Activated naive CD8-positive, alpha-beta T cell treated with anti-CD3 and anti-CD28 coated beads for 36 hours (primary cell): ENCODE results near the gene TMEM200C. TPM values are rescaled to one million over a fixed set of nuclear protein-coding genes. Genes with fewer than 3 reads are reported as not detected.
A peak's percentile ranks its signal among the peaks of the same experiment; 100 is the strongest.

Experiments
- DNase-seq: peaks from one replicate; pipeline ENCODE4 v3.0.0; 2021
- H3K27ac Mint-ChIP-seq: one replicate; pipeline ENCODE4 v1.8.0; 2022; ENCODE audit warnings: mild to moderate bottlenecking, moderate library complexity, mixed read lengths
- H3K27me3 Mint-ChIP-seq: one replicate; pipeline ENCODE4 v1.8.0; 2022; ENCODE audit warnings: mild to moderate bottlenecking, mixed read lengths
- H3K36me3 Mint-ChIP-seq: one replicate; pipeline ENCODE4 v1.8.0; 2021; ENCODE audit warnings: mild to moderate bottlenecking, mixed read lengths
- H3K4me1 Mint-ChIP-seq: one replicate; pipeline ENCODE4 v1.8.0; 2021; ENCODE audit warnings: mixed read lengths
- H3K4me3 Mint-ChIP-seq: one replicate; pipeline ENCODE4 v1.8.0; 2022; ENCODE audit warnings: mild to moderate bottlenecking, moderate library complexity, mixed read lengths
- H3K9me3 Mint-ChIP-seq: one replicate; pipeline ENCODE4 v1.8.0; 2022; ENCODE audit warnings: mixed read lengths
- total RNA-seq, 2 experiments: library from RNA; stranded (reverse); gene quantifications; one replicate each; pipeline ENCODE4 v1.2.3, GENCODE V29; 2021

The TMEM200C gene
- total RNA-seq, 2 experiments from 2014 or later, result not detected

- Mint-ChIP-seq H3K27ac (no peak overlapping the region), H3K4me1 (no peaks in the 10 kb centered on the region), H3K36me3 (no peaks in the 10 kb centered on the region), H3K27me3 (peaks cover 67% of the 10 kb centered on the region), H3K4me3 (no peak overlapping the region), H3K9me3 (no peaks in the 10 kb centered on the region)
- no peak for DNase-seq
Observed at GRCh38 chr18:5900262-5900661, 4.9 kb upstream of the TMEM200C start.

DNA sequence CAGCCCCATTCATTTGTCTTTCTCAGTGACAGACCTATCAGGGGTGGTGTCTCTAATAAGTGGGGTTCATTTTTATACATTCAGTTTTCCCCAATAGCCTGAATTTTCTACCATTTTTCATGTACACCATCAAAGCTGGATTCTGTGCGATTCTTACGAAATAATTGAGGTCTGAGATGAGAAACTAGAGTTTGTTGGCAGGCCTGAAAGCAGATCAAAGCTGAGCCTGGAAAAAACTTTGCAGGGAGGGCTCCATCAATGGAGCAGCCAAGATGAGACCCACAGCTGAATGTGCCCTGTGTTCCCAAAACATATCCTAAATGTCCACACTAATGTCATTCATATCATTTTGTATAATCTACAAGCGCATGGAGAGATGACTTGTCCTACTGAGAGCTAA lies 4.5 kb upstream of the TMEM200C start:
- Mint-ChIP-seq H3K27ac (no peak overlapping the region), H3K4me1 (no peaks in the 10 kb centered on the region), H3K4me3 (no peak overlapping the region), H3K27me3 (peaks cover 66% of the 10 kb centered on the region), H3K9me3 (no peaks in the 10 kb centered on the region), H3K36me3 (no peaks in the 10 kb centered on the region)
- DNase-seq, result no peak

DNA sequence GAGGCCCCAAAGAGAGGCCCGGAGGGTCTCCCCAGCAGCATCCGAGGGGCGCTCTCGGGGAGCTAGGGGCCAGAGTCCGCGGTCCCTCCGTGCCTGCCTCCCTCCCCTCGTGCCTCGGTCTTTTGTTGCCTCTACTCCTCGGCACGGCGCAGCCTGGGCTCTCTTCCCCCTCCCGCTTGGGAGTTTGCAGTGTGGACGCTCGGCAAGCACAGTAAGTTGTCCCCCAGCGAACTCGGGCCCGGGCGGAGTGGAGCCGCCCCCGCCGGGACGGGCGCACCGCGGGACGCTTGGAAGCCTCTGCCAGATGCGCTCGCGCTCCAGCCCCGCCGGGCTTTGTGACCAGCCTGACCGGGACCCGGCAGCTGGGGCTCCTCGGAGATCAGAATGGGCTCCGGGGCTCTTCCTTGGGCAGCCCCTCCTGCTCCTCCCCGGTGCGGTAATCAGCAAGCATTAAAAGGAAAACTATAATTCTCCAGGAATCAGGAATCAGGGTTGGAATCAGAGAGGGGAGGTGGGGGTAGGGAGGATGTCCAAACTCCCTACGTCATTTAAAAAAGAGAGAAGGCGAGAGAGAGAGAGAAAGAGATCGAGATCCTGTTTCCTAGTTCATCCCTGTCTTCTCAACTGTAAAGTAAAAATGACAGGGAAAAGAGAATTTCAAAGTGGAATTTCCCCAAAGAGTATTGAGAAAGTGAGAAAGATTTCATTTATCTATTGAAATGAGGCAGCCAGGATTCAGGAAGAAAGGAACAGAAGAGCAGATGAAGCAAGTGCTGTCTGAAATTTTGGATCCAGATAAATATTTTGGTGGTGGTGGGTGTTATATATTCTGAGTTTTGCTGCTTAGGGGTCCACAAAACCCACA lies 786 bp upstream of the TMEM200C start:
- Mint-ChIP-seq H3K27me3 (peaks cover 88% of the 10 kb centered on the region), H3K36me3 (no peaks in the 10 kb centered on the region), H3K4me3 (peak overlapping the region; percentile 40), H3K4me1 (peaks cover 5% of the 10 kb centered on the region), H3K9me3 (no peaks in the 10 kb centered on the region), H3K27ac (no peak overlapping the region)
- peak; percentile 5 for DNase-seq

- Mint-ChIP-seq H3K27me3 (peaks cover 80% of the 10 kb centered on the region), H3K4me1 (peaks cover 5% of the 10 kb centered on the region), H3K4me3 (peak overlapping the region; percentile 22), H3K27ac (no peak overlapping the region), H3K36me3 (no peaks in the 10 kb centered on the region), H3K9me3 (no peaks in the 10 kb centered on the region)
- no peak for DNase-seq
Observed at GRCh38 chr18:5894611-5895298, 567 bp downstream of the TMEM200C start.

- Mint-ChIP-seq H3K9me3 (no peaks in the 10 kb centered on the region), H3K36me3 (no peaks in the 10 kb centered on the region), H3K4me3 (peak overlapping the region; percentile 22), H3K4me1 (peaks cover 5% of the 10 kb centered on the region), H3K27me3 (peaks cover 79% of the 10 kb centered on the region), H3K27ac (no peak overlapping the region)
- no peak for DNase-seq
Observed at GRCh38 chr18:5893956-5894610, 1.2 kb downstream of the TMEM200C start.

GRCh38 chr18:5892823-5893431 lies 2.4 kb downstream of the TMEM200C start:
- no peaks in the 10 kb centered on the region for H3K9me3 Mint-ChIP-seq
- peaks cover 5% of the 10 kb centered on the region for H3K4me1 Mint-ChIP-seq
- no peak overlapping the region for H3K4me3 Mint-ChIP-seq
- no peaks in the 10 kb centered on the region for H3K36me3 Mint-ChIP-seq
- no peak overlapping the region for H3K27ac Mint-ChIP-seq
- no peak for DNase-seq
- H3K27me3 Mint-ChIP-seq, result peaks cover 76% of the 10 kb centered on the region

DNA sequence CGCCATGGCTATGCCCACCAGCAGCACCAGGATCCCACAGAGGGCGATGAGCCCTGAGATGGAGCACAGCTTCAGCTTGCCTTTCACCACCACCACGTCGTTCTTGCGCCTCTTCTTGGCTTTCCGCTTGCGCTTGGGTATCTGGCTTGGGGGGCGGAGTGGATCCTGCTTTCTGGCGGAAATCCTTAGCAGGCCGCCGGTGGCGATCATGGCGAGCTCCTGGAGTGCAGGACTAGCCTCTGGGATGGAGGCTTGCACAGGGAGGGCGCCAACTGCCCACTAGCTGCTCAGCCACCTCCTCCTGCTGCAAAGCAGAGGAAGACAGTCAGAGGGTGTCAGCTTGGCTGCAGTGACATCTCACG lies 3.5 kb downstream of the TMEM200C start:
- no peaks in the 10 kb centered on the region for H3K9me3 Mint-ChIP-seq
- no peaks in the 10 kb centered on the region for H3K36me3 Mint-ChIP-seq
- H3K27me3 Mint-ChIP-seq, result peaks cover 71% of the 10 kb centered on the region
- DNase-seq, result no peak
- peaks cover 5% of the 10 kb centered on the region for H3K4me1 Mint-ChIP-seq
- H3K4me3 Mint-ChIP-seq, result no peak overlapping the region
- no peak overlapping the region for H3K27ac Mint-ChIP-seq

GRCh38 chr18:5891184-5891853 lies 4.0 kb downstream of the TMEM200C start:
- no peaks in the 10 kb centered on the region for H3K9me3 Mint-ChIP-seq
- H3K27me3 Mint-ChIP-seq, result peaks cover 66% of the 10 kb centered on the region
- no peak overlapping the region for H3K27ac Mint-ChIP-seq
- peak overlapping the region; percentile 14 for H3K4me3 Mint-ChIP-seq
- H3K4me1 Mint-ChIP-seq, result peaks cover 5% of the 10 kb centered on the region
- no peaks in the 10 kb centered on the region for H3K36me3 Mint-ChIP-seq
- no peak for DNase-seq

DNA sequence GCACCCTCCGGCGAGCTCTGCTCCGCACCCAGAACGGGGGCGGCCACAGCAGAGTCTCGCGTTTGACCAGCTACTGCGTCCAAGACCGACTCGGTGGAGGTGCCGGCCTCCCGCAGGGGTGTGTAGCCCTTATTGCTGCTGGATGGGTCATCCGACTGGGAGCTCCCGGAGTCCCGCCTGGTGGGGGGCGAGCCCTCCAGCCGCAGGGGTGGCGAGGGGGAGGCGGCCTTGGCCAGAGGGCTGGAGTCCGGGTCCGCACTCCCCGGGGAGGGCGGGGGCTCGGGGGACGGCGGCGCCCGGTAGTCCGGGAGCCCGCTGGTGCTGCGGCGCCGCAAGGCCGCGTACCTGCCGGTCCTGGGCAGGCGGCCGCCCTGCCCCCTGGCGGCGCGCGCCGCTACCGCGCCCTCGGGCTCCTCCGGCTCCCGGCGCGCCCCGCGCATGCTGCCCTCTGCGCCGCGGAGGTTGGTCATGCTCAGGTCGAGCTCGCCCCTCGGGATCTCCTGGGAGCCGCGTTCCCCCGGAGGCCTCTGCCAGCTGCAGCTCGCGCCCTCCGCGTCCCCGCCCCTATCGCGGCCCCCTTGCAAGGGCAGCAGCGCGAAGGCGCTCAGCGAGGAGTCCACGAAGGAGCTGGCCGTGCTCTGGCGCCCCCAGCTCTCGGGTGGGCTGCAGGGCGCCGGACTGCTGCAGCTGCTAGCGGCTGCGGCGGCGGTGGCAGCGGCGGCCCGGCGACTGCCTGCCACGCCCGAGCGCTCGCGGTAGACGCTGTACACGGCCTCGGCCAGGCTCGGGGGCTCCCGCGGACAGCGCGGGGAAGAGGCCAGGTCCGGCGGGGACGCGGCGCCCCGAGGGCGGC lies 4.8 kb downstream of the TMEM200C start:
- H3K4me1 Mint-ChIP-seq, result peaks cover 5% of the 10 kb centered on the region
- H3K27me3 Mint-ChIP-seq, result peaks cover 59% of the 10 kb centered on the region
- H3K4me3 Mint-ChIP-seq, result no peak overlapping the region
- no peaks in the 10 kb centered on the region for H3K36me3 Mint-ChIP-seq
- H3K27ac Mint-ChIP-seq, result no peak overlapping the region
- DNase-seq, result peak; percentile 51
- no peaks in the 10 kb centered on the region for H3K9me3 Mint-ChIP-seq

DNA sequence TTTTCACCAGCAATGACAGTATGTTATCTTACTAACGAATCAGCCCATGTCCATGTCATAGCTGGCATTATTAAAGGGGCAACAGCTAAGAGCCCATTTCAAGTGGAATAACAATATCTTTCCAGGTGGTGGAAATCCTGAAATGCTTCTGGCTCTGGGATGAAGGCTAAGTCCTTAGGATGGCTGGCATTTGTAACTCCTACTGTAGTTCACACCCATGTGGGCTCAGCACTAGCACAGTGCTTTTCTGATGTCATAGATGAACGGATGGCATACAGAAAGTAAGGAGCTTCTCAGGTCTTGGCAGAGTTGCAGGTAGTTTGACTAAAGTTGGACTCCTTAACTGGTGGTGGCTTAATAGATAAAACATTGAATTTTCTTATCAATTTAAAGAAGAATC lies 10.0 kb downstream of the TMEM200C start:
- no peaks in the 10 kb centered on the region for H3K4me1 Mint-ChIP-seq
- no peaks in the 10 kb centered on the region for H3K36me3 Mint-ChIP-seq
- H3K27me3 Mint-ChIP-seq, result peaks cover 30% of the 10 kb centered on the region
- H3K9me3 Mint-ChIP-seq, result no peaks in the 10 kb centered on the region
- H3K4me3 Mint-ChIP-seq, result no peak overlapping the region
- H3K27ac Mint-ChIP-seq, result no peak overlapping the region
- DNase-seq, result no peak

DNA sequence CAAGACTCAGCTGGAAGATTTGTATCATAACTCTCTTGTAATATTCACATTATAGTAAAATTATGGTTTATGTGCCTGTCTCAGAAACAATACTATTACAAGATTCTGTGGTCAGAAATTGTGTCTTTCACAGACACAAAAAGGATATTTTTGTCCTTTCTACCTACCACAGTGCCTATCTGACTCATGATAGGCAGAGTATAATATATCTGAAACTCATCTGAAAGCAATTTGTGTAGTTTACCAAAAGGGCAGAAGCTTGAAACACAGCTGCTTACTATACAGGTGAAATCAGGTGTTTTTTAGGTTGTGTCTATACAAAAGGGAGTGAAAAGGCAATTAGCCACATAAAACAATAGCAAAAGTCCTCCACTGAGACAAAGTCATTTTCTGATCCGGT lies 10.9 kb downstream of the TMEM200C start:
- Mint-ChIP-seq H3K9me3 (no peaks in the 10 kb centered on the region), H3K27ac (no peak overlapping the region), H3K27me3 (peaks cover 28% of the 10 kb centered on the region), H3K4me3 (no peak overlapping the region), H3K36me3 (no peaks in the 10 kb centered on the region), H3K4me1 (no peaks in the 10 kb centered on the region)
- DNase-seq, result no peak

DNA sequence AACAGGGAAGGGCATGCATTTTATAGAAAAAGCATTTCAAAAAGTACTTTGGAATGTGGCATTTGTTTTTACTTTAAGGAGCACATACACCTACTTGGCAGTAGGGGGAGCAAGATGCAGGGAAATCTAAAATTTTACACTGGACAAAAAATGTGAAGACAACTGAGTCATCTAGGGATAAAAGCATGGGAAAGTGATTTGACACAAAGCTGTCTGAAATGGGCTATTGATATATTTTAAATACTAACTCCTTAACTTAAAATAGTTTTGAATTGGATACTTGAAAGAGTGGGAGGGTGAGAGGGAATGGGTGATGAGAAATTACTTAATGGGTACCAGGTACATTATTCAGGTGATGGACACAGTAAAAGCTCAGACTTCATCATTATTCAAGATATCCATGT lies 15.8 kb downstream of the TMEM200C start:
- Mint-ChIP-seq H3K4me1 (no peaks in the 10 kb centered on the region), H3K4me3 (no peak overlapping the region), H3K9me3 (no peaks in the 10 kb centered on the region), H3K27ac (no peak overlapping the region), H3K27me3 (peaks cover 26% of the 10 kb centered on the region), H3K36me3 (no peaks in the 10 kb centered on the region)
- no peak for DNase-seq

DNA sequence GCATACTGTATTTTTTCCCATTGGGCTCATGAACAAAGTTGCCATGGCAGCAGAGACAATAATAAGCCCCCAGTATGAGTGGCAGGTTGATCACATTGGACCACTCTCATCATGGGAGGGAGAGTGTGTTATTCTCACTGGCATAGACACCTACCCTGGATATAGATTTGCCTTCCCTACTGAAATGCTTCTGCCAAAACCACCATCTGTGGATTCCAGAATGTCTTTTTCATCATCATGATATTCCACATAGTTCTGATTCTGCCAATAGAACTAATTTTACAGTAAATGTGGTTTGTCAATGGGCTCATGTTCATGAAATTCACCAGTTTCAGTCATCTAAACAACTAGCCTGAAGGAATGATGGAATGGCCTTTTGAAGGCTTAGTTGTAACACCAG lies 18.4 kb downstream of the TMEM200C start:
- Mint-ChIP-seq H3K4me3 (no peak overlapping the region), H3K27me3 (peaks cover 26% of the 10 kb centered on the region), H3K27ac (no peak overlapping the region), H3K36me3 (no peaks in the 10 kb centered on the region), H3K9me3 (no peaks in the 10 kb centered on the region), H3K4me1 (no peaks in the 10 kb centered on the region)
- no peak for DNase-seq

DNA sequence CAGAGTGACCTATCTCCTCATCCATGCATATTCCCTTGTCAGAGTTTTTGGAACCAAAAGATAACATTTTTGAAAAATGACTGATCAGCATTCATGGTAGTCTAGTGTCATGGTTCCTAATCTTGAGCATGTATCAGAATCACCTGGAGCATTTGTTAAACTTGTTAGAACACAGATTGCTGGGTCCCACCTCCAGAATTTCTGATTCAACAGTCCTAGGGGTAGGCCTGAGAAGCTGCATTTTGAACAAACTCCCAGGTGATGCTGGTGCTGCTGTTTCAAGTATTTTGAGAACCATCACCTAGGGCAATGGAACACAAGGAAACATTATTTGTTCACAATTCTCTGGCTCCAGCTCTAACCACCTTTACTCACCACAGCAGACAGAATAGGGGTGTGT lies 21.0 kb downstream of the TMEM200C start:
- H3K4me1 Mint-ChIP-seq, result no peaks in the 10 kb centered on the region
- H3K9me3 Mint-ChIP-seq, result no peaks in the 10 kb centered on the region
- H3K27ac Mint-ChIP-seq, result no peak overlapping the region
- DNase-seq, result no peak
- H3K4me3 Mint-ChIP-seq, result no peak overlapping the region
- H3K36me3 Mint-ChIP-seq, result no peaks in the 10 kb centered on the region
- H3K27me3 Mint-ChIP-seq, result peaks cover 17% of the 10 kb centered on the region
